Bronchial epithelial cell (primary cell): ENCODE measurements around the gene ZFAND3. TPM values are rescaled to one million over a fixed set of nuclear protein-coding genes. Genes with fewer than 3 reads are reported as not detected.

Source experiments
- DNase-seq: peaks from one replicate; pipeline ENCODE4 v3.0.0-alpha.2; 2010; ENCODE audit warnings: low read depth
- FAIRE-seq: peaks from 2 replicates; lab custom pipeline; 2011; peaks lifted over from hg19 to GRCh38; lab: Jason Lieb, UNC
- H3K27me3 ChIP-seq: 2 replicates; pipeline ENCODE4 v1.5.1; 2011; ENCODE audit warnings: low read length; ENCODE audit not compliant: control insufficient read depth, insufficient read depth
- H3K36me3 ChIP-seq: 2 replicates; pipeline ENCODE4 v1.5.1; 2011; ENCODE audit warnings: low read length; ENCODE audit not compliant: control insufficient read depth, insufficient read depth
- H3K4me3 ChIP-seq: 2 replicates; pipeline ENCODE4 v1.5.1; 2011; ENCODE audit warnings: mild to moderate bottlenecking, low read depth, low read length, control low read depth
- total RNA-seq: library from RNA; depleted of rRNA; stranded (reverse); fragments of >200 nt; gene quantifications from 2 replicates; pipeline ENCODE4 v1.2.1, GENCODE V29; 2014
- TF ChIP-seq, protein P1 (sequence below): IDR thresholded peaks from 2 replicates; pipeline ENCODE4 v1.5.1; 2011; ENCODE audit warnings: mild to moderate bottlenecking, moderate library complexity, low read length, control low read depth, inconsistent platforms; ENCODE audit not compliant: insufficient read depth, severe bottlenecking

The ZFAND3 gene
- total RNA-seq, 1 donor from 2014 or later = 25.5 TPM

DNA sequence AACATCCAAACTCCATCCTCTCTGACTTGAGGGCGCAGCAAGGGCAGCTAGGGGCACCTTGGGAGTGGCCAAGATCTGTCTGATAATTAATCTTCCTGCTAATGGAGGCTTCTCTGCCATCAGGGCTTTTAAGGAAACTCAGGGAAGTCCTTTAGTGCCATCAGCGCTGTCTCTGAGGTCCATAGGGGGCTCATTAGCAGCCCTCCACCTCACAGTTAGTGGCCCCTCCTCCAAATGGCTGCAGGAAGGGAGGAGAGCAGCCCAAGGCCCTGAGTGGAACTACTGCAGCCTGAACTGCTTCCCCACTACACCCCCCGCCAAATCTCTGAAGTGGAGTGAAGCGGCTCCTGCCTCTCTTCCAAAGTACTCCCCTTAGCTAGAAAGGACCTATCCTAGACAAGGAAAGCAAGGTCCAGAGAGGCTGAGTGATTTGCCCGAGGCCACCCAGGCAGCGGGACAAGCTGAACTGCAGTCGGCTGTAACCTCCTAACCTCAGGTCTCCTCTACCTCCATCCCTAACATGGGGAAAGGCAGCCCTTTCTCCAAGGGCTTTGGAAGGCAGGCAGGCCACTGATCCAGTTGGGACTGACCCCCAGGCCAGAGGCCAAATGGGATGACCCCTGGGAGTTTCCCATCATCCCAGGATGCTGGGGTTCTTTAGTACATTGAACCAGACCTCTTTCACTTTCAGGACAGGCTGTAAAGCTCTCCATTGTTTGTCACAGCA lies 39.5 kb upstream of the ZFAND3 start:
- H3K27me3 ChIP-seq = no peaks in the 10 kb centered on the region
- TF ChIP-seq, protein P1, sequence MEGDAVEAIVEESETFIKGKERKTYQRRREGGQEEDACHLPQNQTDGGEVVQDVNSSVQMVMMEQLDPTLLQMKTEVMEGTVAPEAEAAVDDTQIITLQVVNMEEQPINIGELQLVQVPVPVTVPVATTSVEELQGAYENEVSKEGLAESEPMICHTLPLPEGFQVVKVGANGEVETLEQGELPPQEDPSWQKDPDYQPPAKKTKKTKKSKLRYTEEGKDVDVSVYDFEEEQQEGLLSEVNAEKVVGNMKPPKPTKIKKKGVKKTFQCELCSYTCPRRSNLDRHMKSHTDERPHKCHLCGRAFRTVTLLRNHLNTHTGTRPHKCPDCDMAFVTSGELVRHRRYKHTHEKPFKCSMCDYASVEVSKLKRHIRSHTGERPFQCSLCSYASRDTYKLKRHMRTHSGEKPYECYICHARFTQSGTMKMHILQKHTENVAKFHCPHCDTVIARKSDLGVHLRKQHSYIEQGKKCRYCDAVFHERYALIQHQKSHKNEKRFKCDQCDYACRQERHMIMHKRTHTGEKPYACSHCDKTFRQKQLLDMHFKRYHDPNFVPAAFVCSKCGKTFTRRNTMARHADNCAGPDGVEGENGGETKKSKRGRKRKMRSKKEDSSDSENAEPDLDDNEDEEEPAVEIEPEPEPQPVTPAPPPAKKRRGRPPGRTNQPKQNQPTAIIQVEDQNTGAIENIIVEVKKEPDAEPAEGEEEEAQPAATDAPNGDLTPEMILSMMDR = no peak
- FAIRE-seq (no peak), DNase-seq (no peak)
- no peaks in the 10 kb centered on the region for H3K36me3 ChIP-seq
- no peak overlapping the region for H3K4me3 ChIP-seq

DNA sequence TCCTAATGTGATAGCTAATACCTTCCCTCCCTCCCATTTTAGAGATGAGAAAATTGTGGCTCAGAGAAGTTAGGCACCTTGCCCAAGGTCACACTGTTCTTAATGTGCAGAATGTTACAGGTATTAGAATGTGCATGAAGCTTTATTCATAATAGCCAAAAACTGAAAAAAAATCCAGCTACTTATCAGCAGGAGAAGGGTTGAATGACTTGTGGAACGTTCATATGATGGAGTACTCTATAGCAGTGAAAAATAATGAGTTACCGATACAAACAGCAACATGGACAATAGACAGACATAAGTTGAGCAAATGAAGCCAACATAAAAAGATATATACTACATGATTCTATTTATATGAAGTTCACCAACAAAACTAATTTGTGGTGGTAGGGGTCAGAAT lies 37.7 kb upstream of the ZFAND3 start:
- H3K27me3 ChIP-seq = no peaks in the 10 kb centered on the region
- no peak for FAIRE-seq
- TF ChIP-seq, protein P1 = no peak
- DNase-seq = no peak
- no peaks in the 10 kb centered on the region for H3K36me3 ChIP-seq
- no peak overlapping the region for H3K4me3 ChIP-seq

DNA sequence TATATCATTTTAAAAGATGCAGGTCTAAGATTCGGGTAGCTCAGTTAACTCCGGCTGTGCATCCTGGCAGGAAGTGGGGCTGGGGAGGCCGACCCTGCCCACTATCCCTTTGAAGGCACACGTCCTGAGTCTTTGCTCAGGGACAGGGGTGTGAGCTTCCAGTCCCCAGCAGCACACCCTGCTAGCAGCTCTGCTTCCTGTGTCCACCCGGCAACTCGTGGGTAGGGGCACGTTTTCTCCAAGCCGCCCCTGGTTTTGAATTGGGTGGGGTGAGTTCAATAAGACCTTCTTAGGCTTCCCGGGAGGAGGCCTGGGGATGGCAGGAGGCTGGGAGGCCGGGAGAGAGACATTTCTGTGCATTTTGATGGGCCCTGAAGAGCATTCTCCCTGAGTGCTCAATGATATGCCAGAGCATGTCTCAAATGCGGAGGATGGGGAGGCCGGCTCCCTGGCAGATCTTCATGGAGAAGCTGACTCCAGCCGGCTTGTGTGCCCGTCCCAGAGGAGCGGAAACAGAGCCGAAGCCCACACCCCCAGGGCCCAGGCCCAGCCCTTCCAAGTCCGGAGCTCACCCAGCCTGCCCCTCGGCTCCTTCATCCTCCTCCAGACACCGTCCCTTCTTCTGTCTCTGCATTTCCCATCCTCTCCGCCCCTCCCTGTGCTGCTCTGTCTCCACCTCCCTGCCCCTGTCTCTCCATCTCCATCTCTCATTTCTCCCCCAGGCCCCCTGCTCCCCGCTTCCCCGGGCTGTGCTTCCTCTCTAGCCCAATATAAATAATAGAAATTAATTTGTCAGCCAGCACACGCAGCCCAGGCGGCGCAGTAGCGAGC lies 36.3 kb upstream of the ZFAND3 start:
- H3K36me3 ChIP-seq = no peaks in the 10 kb centered on the region
- TF ChIP-seq, protein P1 = no peak
- no peaks in the 10 kb centered on the region for H3K27me3 ChIP-seq
- FAIRE-seq (no peak), DNase-seq (no peak)
- H3K4me3 ChIP-seq = peak overlapping the region; percentile 32

DNA sequence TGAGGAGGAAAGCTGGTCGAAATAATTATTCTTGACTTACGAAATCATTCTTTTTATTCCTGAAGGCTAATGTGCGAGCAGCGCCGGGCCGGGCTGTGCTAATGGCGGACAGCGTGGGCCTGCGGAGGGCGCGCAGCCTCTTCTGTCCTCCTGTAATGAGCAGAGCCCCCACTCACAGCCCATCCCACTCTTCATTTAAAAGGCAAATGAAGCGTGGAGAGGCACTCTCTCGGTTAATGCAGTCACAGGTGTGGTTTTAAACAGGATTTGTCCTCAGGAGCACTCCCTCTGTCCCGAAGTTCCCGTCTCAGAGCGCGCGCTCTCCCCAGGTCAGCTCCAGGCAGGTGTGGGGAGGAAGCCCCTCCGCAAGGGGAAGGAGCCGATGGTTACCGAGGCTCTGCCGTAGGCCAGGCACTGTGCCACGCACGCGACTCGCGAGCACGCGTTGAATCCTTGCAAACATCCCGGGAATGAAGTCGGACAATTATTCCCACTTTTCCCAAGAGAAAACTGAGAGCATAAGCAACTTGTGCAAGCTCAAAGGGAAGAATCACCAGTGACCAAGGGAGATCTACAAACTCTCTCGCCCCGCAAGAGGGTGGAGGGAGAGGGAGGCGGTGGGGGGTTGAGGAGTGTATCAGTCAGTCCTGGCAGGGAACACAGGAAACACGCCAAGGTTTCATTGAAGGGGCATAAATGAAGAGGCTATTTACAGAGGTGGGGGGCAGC lies 35.5 kb upstream of the ZFAND3 start:
- H3K36me3 ChIP-seq = no peaks in the 10 kb centered on the region
- FAIRE-seq = no peak
- H3K27me3 ChIP-seq = no peaks in the 10 kb centered on the region
- TF ChIP-seq, protein P1 = no peak
- H3K4me3 ChIP-seq = peak overlapping the region; percentile 32
- no peak for DNase-seq

DNA sequence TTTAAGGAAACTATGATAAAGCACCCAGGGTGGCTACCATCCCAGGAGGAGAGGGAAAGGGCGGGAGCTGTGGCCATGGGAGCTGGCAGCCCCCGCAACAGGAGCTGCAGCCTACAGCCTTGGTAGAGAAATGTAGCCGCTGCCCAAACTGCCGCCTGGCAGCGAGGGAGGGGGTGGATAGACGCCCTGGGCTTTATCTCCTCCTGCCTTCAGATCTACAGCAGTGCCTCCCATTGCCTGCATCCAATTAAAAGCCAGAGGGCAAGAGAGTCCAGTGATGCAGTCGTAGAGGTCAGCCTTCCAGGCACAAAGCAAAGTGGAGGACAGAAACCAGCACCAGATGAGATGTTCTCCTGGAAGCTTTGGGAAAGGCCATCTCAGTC lies 35.0 kb upstream of the ZFAND3 start:
- Histone ChIP-seq H3K4me3 (no peak overlapping the region), H3K27me3 (no peaks in the 10 kb centered on the region), H3K36me3 (no peaks in the 10 kb centered on the region)
- DNase-seq (no peak), FAIRE-seq (no peak)
- TF ChIP-seq, protein P1 = no peak
